ENCODE measurements around the gene LPP.

- no peak for TF ChIP-seq NR2F2 (IDR thresholded peaks at IDR 0.05; ENCODE audit: borderline replicate concordance, low read depth)
- no peak for TF ChIP-seq CTCF (CRISPR knock-in tag; IDR thresholded peaks at IDR 0.05)
- no peak for TF ChIP-seq NFATC3 (CRISPR knock-in tag; IDR thresholded peaks at IDR 0.05)
- no peak for TF ChIP-seq SOX5 (CRISPR knock-in tag; IDR thresholded peaks at IDR 0.05; ENCODE audit: borderline replicate concordance)
- TF ChIP-seq FIP1L1 (IDR thresholded peaks at IDR 0.05; ENCODE audit: borderline replicate concordance, insufficient read depth, low read depth, low read length) = no peak
- no peak for TF ChIP-seq ZNF772 (CRISPR knock-in tag; IDR thresholded peaks at IDR 0.05)
- TF ChIP-seq ZZZ3 (CRISPR knock-in tag; IDR thresholded peaks at IDR 0.05; ENCODE audit: borderline replicate concordance) = no peak
- TF ChIP-seq PHB2 (IDR thresholded peaks at IDR 0.05; ENCODE audit: partially characterized antibody) = no peak
- TF ChIP-seq SRF (IDR thresholded peaks at IDR 0.05; ENCODE audit: low read depth, low read length) = no peak
- no peak for TF ChIP-seq POLR2AphosphoS5 (IDR thresholded peaks at IDR 0.05; ENCODE audit: low read depth, low read length)
- TF ChIP-seq, protein P1, sequence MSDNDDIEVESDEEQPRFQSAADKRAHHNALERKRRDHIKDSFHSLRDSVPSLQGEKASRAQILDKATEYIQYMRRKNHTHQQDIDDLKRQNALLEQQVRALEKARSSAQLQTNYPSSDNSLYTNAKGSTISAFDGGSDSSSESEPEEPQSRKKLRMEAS (IDR thresholded peaks at IDR 0.05) = no peak
- no peak for TF ChIP-seq ZNF460 (CRISPR knock-in tag; IDR thresholded peaks at IDR 0.05; ENCODE audit: borderline replicate concordance)
These were observed 141.9 kb downstream of the LPP start for GRCh38 chr3:188295876-188296275.
